Mucosa of rectum (tissue), 2 donors: ENCODE data around the gene SETD1A.

Experiments used
- H3K27ac ChIP-seq, 2 donors: one replicate each; pipeline ENCODE4 v1.7.0; 2013; ENCODE audit warnings: inconsistent platforms in 2 of 2, low read depth in 2 of 2, low read length in 2 of 2
- H3K27me3 ChIP-seq, 2 donors: one replicate each; pipeline ENCODE4 v1.7.0; 2013; ENCODE audit warnings: low read length in 2 of 2; ENCODE audit not compliant: control insufficient read depth in 2 of 2, insufficient read depth in 2 of 2
- H3K36me3 ChIP-seq, 2 donors: one replicate each; pipeline ENCODE4 v1.7.0; 2013; ENCODE audit warnings: low read length in 2 of 2; ENCODE audit not compliant: control insufficient read depth in 2 of 2, insufficient read depth in 2 of 2
- H3K4me1 ChIP-seq, 2 donors: one replicate each; pipeline ENCODE4 v1.7.0; 2013; ENCODE audit warnings: low read length in 2 of 2, mild to moderate bottlenecking in 1 of 2; ENCODE audit not compliant: control insufficient read depth in 2 of 2, insufficient read depth in 2 of 2
- H3K4me3 ChIP-seq, 2 donors: one replicate each; pipeline ENCODE4 v1.7.0; 2013; ENCODE audit warnings: low read length in 2 of 2
- H3K9ac ChIP-seq, 2 donors: one replicate each; pipeline ENCODE4 v1.7.0; 2013; ENCODE audit warnings: low read length in 2 of 2, low read depth in 1 of 2, mild to moderate bottlenecking in 1 of 2
- H3K9me3 ChIP-seq, 2 donors: one replicate each; pipeline ENCODE4 v1.7.0; 2013; ENCODE audit warnings: low read length in 2 of 2; ENCODE audit not compliant: control insufficient read depth in 2 of 2
- donor health status: healthy.
- donor health status: Normal muscosa, but diverticular disease.

The SETD1A gene

DNA sequence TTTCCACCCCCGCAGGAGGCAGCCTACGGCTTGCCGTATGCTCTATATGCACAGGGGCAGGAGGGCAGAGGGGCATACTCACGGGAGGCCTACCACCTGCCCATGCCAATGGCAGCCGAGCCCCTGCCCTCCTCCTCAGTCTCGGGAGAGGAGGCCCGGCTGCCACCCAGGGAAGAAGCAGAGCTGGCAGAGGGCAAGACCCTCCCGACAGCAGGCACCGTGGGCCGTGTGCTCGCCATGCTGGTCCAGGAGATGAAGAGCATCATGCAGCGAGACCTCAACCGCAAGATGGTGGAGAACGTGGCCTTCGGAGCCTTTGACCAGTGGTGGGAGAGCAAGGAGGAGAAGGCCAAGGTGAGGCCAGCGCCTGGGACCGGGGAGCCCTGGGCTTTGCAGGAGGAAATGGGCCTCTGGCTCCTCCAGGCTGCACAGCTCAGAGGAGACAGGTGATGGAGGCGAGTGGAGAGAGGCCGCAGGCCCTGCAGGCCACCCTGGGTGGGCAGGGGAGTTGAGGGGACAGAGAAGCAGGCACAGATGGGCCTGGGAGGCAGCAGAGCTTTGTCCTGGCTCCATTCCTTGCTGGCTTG, 8.6 kb downstream of the SETD1A start:
- Histone ChIP-seq H3K9ac (no peak overlapping the region), H3K36me3 (peaks cover 53 to 69% of the 10 kb centered on the region in 2 donors), H3K4me3 (no peak overlapping the region), H3K4me1 (no peaks in the 10 kb centered on the region), H3K27me3 (no peaks in the 10 kb centered on the region), H3K9me3 (no peaks in the 10 kb centered on the region), H3K27ac (no peak overlapping the region)

DNA sequence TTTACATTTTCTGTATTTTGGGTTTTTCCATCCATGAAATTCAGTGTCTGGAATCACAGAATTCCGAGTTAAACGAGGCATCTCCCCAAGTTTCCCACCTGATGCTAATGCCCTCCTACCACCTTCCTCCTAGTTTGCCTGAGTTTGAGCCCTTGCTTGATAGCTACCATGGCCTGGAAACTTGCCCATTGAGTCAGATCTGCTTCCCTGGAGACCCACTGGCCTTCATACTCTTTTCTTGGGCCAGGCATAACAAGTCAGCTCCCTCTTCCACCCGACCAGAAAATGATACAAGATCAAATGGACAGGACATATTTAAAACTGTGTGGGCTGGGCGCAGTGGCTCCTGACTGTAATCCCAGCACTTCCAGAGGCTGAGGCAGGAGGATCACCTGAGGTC, 10.2 kb downstream of the SETD1A start:
- Histone ChIP-seq H3K36me3 (peaks cover 53 to 72% of the 10 kb centered on the region in 2 donors), H3K4me3 (no peak overlapping the region), H3K9me3 (no peaks in the 10 kb centered on the region), H3K9ac (no peak overlapping the region), H3K27me3 (no peaks in the 10 kb centered on the region), H3K27ac (no peak overlapping the region), H3K4me1 (no peaks in the 10 kb centered on the region)

DNA sequence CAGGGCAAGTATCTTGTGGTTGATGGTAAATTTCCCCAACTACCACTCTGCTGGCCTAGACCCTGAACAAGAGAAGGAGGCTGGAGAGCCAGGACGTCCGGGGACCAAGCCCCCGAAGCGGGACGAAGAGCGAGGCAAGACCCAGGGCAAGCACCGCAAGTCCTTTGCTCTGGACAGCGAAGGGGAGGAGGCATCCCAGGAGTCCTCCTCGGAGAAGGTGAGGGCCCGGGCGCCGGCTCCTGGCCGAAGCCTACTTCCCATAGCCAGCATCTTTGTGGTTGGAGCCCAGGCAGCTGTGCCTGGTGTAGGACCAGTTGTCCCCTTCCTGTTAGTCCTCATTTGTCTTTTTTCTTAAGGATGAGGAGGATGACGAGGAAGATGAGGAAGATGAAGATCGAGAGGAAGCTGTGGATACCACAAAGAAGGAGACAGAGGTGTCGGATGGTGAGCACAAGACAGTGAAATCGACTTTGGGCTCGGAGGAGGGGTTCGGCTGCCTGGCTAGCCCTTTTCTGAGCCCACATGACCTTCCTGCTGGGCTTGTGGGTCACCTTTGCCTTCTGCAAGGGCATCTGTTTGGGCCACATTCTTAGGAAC, 11.8 kb downstream of the SETD1A start:
- H3K4me1 ChIP-seq, result no peaks in the 10 kb centered on the region
- H3K4me3 ChIP-seq, result no peak overlapping the region
- no peaks in the 10 kb centered on the region for H3K27me3 ChIP-seq
- H3K9me3 ChIP-seq, result no peaks in the 10 kb centered on the region
- no peak overlapping the region for H3K27ac ChIP-seq
- H3K9ac ChIP-seq, result no peak overlapping the region
- peaks cover 59 to 75% of the 10 kb centered on the region in 2 donors for H3K36me3 ChIP-seq

DNA sequence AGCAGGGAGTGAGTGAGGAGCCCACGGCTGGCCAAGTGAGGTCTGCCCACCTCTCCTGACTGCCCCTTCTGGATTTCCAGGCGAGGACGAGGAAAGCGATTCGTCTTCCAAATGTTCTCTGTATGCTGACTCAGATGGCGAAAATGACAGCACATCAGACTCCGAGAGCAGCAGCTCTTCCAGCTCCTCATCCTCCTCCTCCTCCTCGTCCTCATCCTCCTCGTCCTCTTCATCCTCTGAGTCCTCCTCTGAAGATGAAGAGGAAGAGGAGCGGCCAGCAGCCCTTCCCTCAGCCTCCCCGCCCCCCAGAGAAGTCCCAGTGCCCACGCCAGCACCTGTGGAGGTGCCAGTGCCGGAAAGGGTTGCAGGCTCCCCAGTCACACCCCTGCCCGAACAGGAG, 13.7 kb downstream of the SETD1A start:
- peaks cover 48 to 74% of the 10 kb centered on the region in 2 donors for H3K36me3 ChIP-seq
- no peak overlapping the region for H3K27ac ChIP-seq

DNA sequence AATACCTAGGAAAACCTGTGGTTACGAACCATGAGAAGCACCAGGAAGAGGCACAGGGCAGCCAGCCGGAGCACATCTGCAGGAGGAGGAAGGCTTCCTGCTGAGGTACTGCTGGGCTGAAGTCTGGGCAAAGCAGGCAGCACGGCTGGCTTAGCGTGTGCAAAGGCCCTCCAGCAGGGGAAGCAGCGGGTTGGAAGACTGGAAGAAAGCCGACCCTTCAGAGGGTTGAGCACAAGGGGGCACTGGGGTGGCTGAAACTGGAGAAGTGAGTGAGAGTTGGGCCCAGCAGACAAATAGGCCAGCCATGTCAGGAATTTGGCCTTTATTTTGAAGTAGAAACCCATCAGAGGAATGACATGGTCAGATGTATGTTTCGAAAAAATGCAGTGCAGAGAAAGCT, 15.3 kb downstream of the SETD1A start:
- Histone ChIP-seq H3K4me1 (no peaks in the 10 kb centered on the region), H3K36me3 (peaks cover 45 to 76% of the 10 kb centered on the region in 2 donors), H3K4me3 (no peak overlapping the region), H3K9ac (no peak overlapping the region), H3K27me3 (no peaks in the 10 kb centered on the region), H3K9me3 (no peaks in the 10 kb centered on the region), H3K27ac (no peak overlapping the region)

More for the DNA sequence above, 13.7 kb downstream of the SETD1A start:
- Histone ChIP-seq H3K27me3 (no peaks in the 10 kb centered on the region), H3K4me1 (no peaks in the 10 kb centered on the region), H3K4me3 (no peak overlapping the region), H3K9ac (no peak overlapping the region), H3K9me3 (no peaks in the 10 kb centered on the region)

DNA sequence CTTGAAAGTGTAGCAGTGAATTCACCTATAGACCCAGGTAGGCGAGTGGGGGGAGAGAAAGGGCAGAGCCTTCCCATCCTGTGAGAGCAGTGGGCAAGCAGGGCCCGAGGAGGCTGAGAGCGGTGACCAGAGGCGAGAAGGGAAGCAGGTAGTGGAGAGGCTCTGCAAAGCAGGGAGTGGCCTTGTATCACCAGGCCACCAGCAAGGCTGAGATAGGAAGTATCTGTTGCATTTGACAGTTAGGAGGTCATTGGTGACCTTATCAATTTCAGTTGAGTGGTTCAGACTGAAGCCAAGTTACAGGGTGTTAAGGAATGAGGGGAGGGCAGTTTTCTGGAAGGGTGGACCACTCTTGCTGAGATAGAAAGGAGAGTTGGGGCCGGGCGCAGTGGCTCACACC, 16.8 kb downstream of the SETD1A start:
- Histone ChIP-seq H3K4me3 (no peak overlapping the region), H3K27me3 (no peaks in the 10 kb centered on the region), H3K27ac (no peak overlapping the region), H3K9me3 (no peaks in the 10 kb centered on the region), H3K36me3 (peaks cover 40 to 74% of the 10 kb centered on the region in 2 donors), H3K9ac (no peak overlapping the region), H3K4me1 (no peaks in the 10 kb centered on the region)

DNA sequence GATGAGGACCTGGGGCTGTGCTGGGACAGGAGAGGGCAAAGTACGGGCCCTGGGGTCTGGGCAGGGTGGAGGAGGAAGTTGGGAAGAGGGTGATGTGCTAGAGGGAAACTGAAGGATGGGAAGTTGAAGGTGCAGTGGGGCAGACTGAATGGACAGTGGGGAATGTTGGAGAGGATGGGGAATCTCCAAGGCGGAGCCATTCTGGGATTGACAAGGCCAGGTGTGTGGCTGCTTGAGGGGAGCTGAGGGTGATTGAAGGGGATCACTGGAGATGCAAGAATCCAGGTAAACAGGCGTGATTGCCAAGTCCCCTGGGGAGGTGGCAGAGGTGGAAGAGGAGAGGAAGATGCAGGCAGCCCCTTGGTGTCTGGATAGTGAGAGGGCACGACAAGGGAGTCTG, 18.9 kb downstream of the SETD1A start:
- no peak overlapping the region for H3K9ac ChIP-seq
- no peak overlapping the region for H3K27ac ChIP-seq
- peaks cover 37 to 63% of the 10 kb centered on the region in 2 donors for H3K36me3 ChIP-seq
- no peaks in the 10 kb centered on the region for H3K4me1 ChIP-seq
- no peaks in the 10 kb centered on the region for H3K9me3 ChIP-seq
- H3K27me3 ChIP-seq, result no peaks in the 10 kb centered on the region
- no peak overlapping the region for H3K4me3 ChIP-seq

DNA sequence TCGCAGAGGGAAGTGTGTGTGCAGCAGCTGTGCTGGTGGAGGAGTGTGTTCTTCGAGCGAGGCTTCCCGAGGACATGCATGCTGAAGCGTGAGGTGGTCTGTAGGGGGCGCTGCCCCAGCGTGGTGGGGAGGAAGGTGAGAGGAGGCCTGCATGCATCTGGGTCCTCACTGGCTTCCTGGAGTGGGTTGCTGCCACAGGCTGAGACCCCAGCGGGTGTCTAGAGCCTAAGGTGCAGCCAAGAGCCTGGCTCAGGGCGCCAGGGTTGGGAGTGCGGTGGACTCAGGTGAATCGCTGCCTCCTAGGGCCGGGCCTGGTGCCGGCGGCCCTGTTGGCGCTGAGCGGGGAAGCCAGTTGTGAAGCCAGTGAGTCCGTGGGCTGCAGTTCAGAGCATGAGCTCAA, 19.9 kb downstream of the SETD1A start:
- Histone ChIP-seq H3K36me3 (peaks cover 30 to 54% of the 10 kb centered on the region in 2 donors), H3K9me3 (no peaks in the 10 kb centered on the region), H3K4me1 (no peaks in the 10 kb centered on the region), H3K9ac (no peak overlapping the region), H3K27me3 (no peaks in the 10 kb centered on the region), H3K27ac (no peak overlapping the region), H3K4me3 (no peak overlapping the region)

DNA sequence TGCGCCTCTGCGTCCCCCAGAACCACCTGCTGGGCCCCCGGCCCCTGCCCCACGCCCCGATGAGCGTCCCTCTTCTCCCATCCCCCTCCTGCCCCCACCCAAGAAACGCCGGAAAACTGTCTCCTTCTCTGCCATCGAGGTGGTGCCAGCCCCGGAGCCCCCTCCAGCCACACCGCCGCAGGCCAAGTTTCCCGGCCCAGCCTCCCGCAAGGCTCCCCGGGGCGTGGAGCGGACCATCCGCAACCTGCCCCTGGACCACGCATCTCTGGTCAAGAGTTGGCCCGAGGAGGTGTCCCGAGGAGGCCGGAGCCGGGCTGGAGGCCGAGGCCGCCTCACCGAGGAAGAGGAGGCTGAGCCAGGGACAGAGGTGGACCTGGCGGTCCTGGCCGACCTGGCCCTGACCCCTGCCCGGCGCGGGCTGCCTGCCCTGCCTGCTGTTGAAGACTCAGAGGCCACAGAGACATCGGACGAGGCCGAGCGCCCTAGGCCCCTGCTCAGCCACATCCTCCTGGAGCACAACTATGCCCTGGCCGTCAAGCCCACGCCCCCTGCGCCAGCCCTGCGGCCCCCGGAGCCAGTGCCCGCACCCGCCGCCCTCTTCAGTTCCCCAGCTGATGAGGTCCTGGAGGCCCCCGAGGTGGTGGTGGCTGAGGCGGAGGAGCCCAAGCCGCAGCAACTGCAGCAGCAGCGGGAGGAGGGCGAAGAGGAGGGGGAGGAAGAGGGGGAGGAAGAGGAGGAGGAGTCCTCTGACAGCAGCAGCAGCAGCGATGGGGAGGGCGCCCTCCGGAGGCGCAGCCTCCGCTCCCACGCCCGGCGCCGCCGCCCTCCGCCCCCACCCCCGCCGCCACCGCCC, 21.8 kb downstream of the SETD1A start:
- Histone ChIP-seq H3K36me3 (peaks cover 17 to 37% of the 10 kb centered on the region in 2 donors), H3K27ac (no peak overlapping the region), H3K27me3 (no peaks in the 10 kb centered on the region), H3K9ac (no peak overlapping the region), H3K4me3 (no peak overlapping the region), H3K4me1 (no peaks in the 10 kb centered on the region), H3K9me3 (no peaks in the 10 kb centered on the region)

DNA sequence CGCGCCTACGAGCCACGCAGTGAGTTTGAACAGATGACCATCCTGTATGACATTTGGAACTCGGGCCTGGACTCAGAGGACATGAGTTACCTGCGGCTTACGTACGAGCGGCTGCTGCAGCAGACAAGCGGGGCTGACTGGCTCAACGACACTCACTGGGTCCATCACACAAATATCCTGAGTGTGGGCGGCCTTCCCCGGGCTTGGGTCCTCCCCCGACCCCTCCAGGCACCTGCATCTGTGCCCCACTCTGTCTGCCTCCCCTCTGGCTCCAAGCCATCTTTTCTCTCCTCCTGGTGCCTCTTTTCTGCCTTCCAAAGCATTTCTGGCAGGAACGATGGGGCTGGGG, 22.4 kb downstream of the SETD1A start:
- H3K27me3 ChIP-seq, result no peaks in the 10 kb centered on the region
- peaks cover 0 to 3% of the 10 kb centered on the region in 2 donors for H3K4me1 ChIP-seq
- H3K27ac ChIP-seq, result no peak overlapping the region
- H3K9ac ChIP-seq, result no peak overlapping the region
- H3K4me3 ChIP-seq, result no peak overlapping the region
- peaks cover 16 to 33% of the 10 kb centered on the region in 2 donors for H3K36me3 ChIP-seq
- no peaks in the 10 kb centered on the region for H3K9me3 ChIP-seq
